Mononuclear cell (primary cell): ENCODE results near the gene TAX1BP3. TPM values are rescaled to one million over a fixed set of nuclear protein-coding genes. Genes with fewer than 3 reads are reported as not detected.
"Not testable (repeated sequence)": the region's sequence is repeated elsewhere in the genome, so short reads cannot be mapped to it uniquely, and the experiment has no call there.

Source experiments
- H3K27me3 ChIP-seq: 2 replicates; pipeline ENCODE4 v1.6.0; 2011; ENCODE audit warnings: low read length, control low read depth; ENCODE audit not compliant: insufficient read depth
- H3K4me1 ChIP-seq: 2 replicates; pipeline ENCODE4 v1.5.1; 2011; ENCODE audit warnings: mild to moderate bottlenecking, low read length, control low read depth; ENCODE audit not compliant: insufficient read depth
- H3K4me3 ChIP-seq: 2 replicates; pipeline ENCODE4 v1.5.1; 2011; ENCODE audit warnings: mild to moderate bottlenecking, low read length, moderate library complexity
- H3K9me3 ChIP-seq: 2 replicates; pipeline ENCODE4 v1.5.1; 2011; ENCODE audit warnings: low read depth, mild to moderate bottlenecking, control low read depth, low read length
- total RNA-seq: library from RNA; depleted of rRNA; stranded (reverse); fragments of >200 nt; gene quantifications from one replicate; pipeline ENCODE4 v1.2.3, GENCODE V29; 2012

TAX1BP3 gene, protein sequence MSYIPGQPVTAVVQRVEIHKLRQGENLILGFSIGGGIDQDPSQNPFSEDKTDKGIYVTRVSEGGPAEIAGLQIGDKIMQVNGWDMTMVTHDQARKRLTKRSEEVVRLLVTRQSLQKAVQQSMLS
- 25.4 TPM for total RNA-seq

GRCh38 chr17:3668279-3669084, at the start of gene TAX1BP3, which contains the start of gene EMC6:
Gene TAX1BP3 (minus strand): TSS chr17:3668578. CDS start chr17:3668526, 52 bp downstream.
Gene EMC6 (plus strand): TSS chr17:3668812. CDS start chr17:3669147, 335 bp downstream.
- H3K4me3 ChIP-seq = peak within 1 kb of the TSS; percentile 97
- H3K9me3 ChIP-seq = no peaks in the 10 kb centered on the region
- no peaks in the 10 kb centered on the region for H3K27me3 ChIP-seq
- H3K4me1 ChIP-seq = peaks cover 24% of the 10 kb centered on the region

- H3K4me3 ChIP-seq = no peak overlapping the region
- H3K4me1 ChIP-seq = peaks cover 61% of the 10 kb centered on the region
- no peaks in the 10 kb centered on the region for H3K9me3 ChIP-seq
- no peaks in the 10 kb centered on the region for H3K27me3 ChIP-seq
Measured at GRCh38 chr17:3715296-3715695, 46.9 kb upstream of the TAX1BP3 start.

GRCh38 chr17:3712811-3713463, 44.6 kb upstream of the TAX1BP3 start:
- Histone ChIP-seq H3K27me3 (no peaks in the 10 kb centered on the region), H3K4me1 (peaks cover 48% of the 10 kb centered on the region), H3K9me3 (no peaks in the 10 kb centered on the region), H3K4me3 (no peak overlapping the region)

DNA sequence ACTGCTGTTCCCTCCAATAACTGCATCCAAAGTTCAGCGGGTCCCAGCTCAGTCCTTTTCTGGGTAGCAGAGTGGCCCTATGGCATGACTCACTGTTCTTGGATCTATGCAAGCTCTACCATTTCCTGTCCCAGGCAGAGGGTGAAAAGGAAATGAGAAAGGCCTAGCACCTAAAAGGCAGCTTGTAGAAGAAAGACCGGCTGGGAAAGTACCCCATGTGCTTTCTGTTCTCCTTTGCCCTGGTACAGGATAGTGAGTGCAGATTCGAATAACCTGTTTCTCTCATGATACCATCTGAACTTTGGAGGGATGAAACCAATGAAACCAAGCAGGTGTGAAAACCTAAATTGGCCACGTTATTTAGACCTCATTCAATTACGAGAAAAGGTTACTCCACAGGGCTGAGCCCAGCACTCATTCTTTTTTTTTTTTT, 42.6 kb upstream of the TAX1BP3 start:
- Histone ChIP-seq H3K9me3 (no peaks in the 10 kb centered on the region), H3K4me3 (no peak overlapping the region), H3K27me3 (no peaks in the 10 kb centered on the region), H3K4me1 (peaks cover 43% of the 10 kb centered on the region)

- no peaks in the 10 kb centered on the region for H3K9me3 ChIP-seq
- peaks cover 46% of the 10 kb centered on the region for H3K4me1 ChIP-seq
Measured at GRCh38 chr17:3708366-3708765, 40.0 kb upstream of the TAX1BP3 start.

DNA sequence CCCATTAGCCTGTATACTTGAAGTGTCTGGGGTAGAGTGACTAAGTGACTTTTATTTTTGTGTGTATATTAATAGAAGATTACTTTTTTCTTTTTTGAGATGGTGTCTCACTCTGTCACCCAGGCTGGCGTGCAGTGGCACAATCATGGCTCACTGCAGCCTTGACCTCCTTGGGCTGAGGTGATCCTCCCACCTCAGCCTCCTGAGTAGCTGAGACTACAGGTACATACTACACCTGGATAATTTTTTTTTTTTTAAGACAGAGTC, 37.3 kb upstream of the TAX1BP3 start:
- H3K9me3 ChIP-seq, H3K27me3 ChIP-seq, H3K4me3 ChIP-seq: not testable (repeated sequence)
- H3K4me1 ChIP-seq = peaks cover 22% of the 10 kb centered on the region

More at GRCh38 chr17:3708366-3708765, 40.0 kb upstream of the TAX1BP3 start:
- Histone ChIP-seq H3K27me3 (no peaks in the 10 kb centered on the region), H3K4me3 (no peak overlapping the region)

GRCh38 chr17:3704931-3705717, 36.7 kb upstream of the TAX1BP3 start:
- Histone ChIP-seq H3K4me3 (no peak overlapping the region), H3K9me3 (no peaks in the 10 kb centered on the region), H3K4me1 (peaks cover 17% of the 10 kb centered on the region), H3K27me3 (no peaks in the 10 kb centered on the region)

DNA sequence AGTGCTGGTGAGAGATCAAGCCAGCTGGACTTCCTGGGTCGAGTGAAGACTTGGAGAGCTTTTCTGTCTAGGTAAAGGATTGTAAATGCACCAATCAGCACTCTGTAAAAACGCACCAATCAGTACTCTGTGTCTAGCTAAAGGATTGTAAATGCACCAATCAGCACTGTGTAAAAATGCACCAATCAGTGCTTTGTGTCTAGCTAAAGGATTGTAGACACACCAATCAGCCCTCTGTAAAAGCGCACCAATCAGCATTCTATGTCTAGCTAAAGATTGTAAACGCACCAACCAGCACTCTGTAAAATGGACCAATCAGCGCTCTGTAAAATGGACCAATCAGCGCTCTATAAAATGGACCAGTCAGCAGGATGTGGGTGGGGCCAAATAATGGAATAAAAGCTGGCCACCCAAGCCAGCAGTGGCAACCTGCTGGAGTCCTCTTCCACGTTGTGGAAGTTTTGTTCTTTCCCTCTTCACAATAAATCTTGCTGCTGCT, 33.7 kb upstream of the TAX1BP3 start:
- H3K27me3 ChIP-seq, H3K9me3 ChIP-seq, H3K4me3 ChIP-seq, H3K4me1 ChIP-seq: not testable (repeated sequence)

GRCh38 chr17:3699951-3700350, 31.6 kb upstream of the TAX1BP3 start:
- Histone ChIP-seq H3K4me1 (peaks cover 19% of the 10 kb centered on the region), H3K4me3 (no peak overlapping the region), H3K9me3 (no peaks in the 10 kb centered on the region), H3K27me3 (no peaks in the 10 kb centered on the region)

- Histone ChIP-seq H3K4me1 (peaks cover 32% of the 10 kb centered on the region), H3K27me3 (no peaks in the 10 kb centered on the region), H3K9me3 (no peaks in the 10 kb centered on the region), H3K4me3 (no peak overlapping the region)
Measured at GRCh38 chr17:3698139-3698538, 29.8 kb upstream of the TAX1BP3 start.

DNA sequence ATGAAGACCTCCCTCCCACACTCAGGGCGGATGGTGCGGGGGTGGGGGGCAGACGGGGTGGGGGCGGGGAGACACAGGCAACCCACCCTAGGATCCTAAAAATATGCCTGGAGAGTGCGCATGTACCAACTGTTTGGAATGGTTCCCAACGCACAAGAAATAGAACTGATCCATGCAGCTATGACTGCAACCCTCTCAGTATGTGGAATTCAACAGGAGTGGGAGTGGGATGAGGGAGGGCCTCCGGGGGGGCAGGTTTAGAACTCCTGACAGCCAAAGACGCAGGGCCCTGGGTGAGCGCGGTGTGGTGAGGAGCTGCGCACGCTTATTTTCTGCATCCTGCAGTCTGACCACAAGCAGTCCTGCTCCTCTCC, 28.7 kb upstream of the TAX1BP3 start:
- H3K4me3 ChIP-seq = no peak overlapping the region
- H3K4me1 ChIP-seq = peaks cover 37% of the 10 kb centered on the region
- no peaks in the 10 kb centered on the region for H3K27me3 ChIP-seq
- H3K9me3 ChIP-seq = no peaks in the 10 kb centered on the region

DNA sequence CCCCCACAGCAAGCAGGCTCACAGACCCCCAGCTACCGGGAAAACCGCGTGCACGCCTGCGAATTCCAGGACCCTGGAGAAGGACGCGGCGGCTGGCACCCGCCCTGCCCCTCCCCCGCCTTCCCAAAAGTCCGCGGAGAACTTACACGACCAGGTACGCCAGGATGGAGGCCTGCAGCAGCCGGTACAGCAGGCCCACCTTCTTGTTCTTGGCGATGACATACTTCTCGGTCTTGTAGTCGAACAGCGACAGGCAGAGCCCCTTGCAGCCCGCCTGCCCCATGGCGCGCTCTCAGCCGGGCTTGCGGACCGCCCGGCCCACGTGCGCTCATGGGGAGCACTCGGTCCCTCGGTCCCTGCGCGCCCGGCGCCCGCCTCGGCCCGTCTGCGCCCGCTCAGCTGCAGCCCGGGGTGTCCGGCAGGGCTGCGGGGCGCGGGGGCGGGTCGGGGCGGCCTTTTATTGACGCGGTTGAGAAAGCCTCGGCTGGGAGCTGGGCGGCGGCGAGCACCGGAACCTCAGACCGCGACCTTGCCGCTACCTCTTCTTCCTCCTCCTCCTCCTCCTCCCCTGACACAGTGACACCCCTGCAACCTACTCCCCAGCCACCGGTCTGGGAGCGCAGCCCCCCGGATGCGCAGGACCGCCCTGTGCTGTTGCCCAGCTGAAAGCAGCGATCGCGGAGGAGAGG, 27.5 kb upstream of the TAX1BP3 start, which contains the start of gene P2RX5:
TSS of gene P2RX5 (minus strand) at position 433 of the 689 bp plus-strand sequence. CDS start at position 283, 150 bp downstream.
- Histone ChIP-seq H3K27me3 (no peaks in the 10 kb centered on the region), H3K9me3 (no peaks in the 10 kb centered on the region), H3K4me1 (peaks cover 44% of the 10 kb centered on the region), H3K4me3 (peak within 1 kb of the TSS; percentile 55)

DNA sequence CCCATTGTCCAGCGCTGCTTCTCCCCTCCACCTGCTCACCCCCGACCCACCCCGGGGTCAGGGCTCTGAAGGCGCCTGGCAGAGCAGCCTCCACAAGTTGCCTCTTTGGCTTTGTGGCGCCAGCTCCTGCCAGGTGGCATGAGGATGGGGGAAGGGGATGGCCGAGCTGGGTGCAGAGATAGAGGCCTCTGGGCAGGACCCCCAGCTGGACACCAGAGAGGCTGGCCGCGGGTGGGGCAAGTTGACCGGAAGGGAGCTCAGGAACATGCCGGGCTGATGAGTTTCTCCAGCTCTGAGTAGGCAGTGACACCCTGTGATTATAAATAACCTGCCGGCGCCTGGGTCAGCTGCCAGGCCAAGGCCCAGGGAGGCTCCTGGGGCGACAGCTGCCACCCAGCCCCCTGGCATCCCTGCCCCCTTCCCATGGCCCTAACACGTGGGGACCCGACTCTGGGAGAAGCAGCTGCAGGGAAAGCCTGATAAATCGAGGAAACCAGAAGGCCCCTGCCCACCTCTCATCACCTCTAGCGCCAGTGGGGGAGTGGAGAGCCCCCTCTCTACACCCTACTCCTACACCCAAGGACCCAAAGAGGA, 26.8 kb upstream of the TAX1BP3 start:
- no peaks in the 10 kb centered on the region for H3K9me3 ChIP-seq
- peaks cover 50% of the 10 kb centered on the region for H3K4me1 ChIP-seq
- no peaks in the 10 kb centered on the region for H3K27me3 ChIP-seq
- H3K4me3 ChIP-seq = peak overlapping the region; percentile 55

GRCh38 chr17:3693829-3694231, 25.5 kb upstream of the TAX1BP3 start:
- no peaks in the 10 kb centered on the region for H3K27me3 ChIP-seq
- peaks cover 59% of the 10 kb centered on the region for H3K4me1 ChIP-seq
- no peaks in the 10 kb centered on the region for H3K9me3 ChIP-seq
- H3K4me3 ChIP-seq = peak overlapping the region; percentile 55
